Activated CD4-positive, alpha-beta T cell treated with anti-CD3 and anti-CD28 coated beads for 1 hour (primary cell): ENCODE data around the gene STMN1.

Source experiments
- DNase-seq: peaks from one replicate; pipeline ENCODE4 v3.0.0-alpha.2; 2020

The STMN1 gene

GRCh38 chr1:25867210-25867991, 38.8 kb downstream of the STMN1 start:
- DNase-seq = no peak

GRCh38 chr1:25866288-25866687, 39.9 kb downstream of the STMN1 start:
- DNase-seq = no peak

- DNase-seq = no peak
Observed at GRCh38 chr1:25864434-25864833, 41.8 kb downstream of the STMN1 start.

GRCh38 chr1:25863486-25864262, 42.5 kb downstream of the STMN1 start:
- DNase-seq = no peak

- DNase-seq = no peak
Observed at GRCh38 chr1:25862785-25863485, 43.3 kb downstream of the STMN1 start.

- no peak for DNase-seq
Observed at GRCh38 chr1:25861316-25862286, 44.6 kb downstream of the STMN1 start.

- DNase-seq = peak; percentile 84
Observed at GRCh38 chr1:25858906-25859789, 47.1 kb downstream of the STMN1 start, which contains the start of gene AUNIP. AUNIP (minus strand) TSS chr1:25859457; CDS start chr1:25859357, 100 bp downstream.

GRCh38 chr1:25858494-25858893, 47.7 kb downstream of the STMN1 start:
- no peak for DNase-seq

- no peak for DNase-seq
Observed at GRCh38 chr1:25856856-25857255, 49.4 kb downstream of the STMN1 start.

- no peak for DNase-seq
Observed at GRCh38 chr1:25854554-25854953, 51.7 kb downstream of the STMN1 start.
